WTC11 (cell line): ENCODE results near the gene RPS10. TPM values are rescaled to one million over a fixed set of nuclear protein-coding genes. Genes with fewer than 3 reads are reported as not detected.
A peak's percentile ranks its signal among the peaks of the same experiment; 100 is the strongest.

ENCODE experiments used
- ATAC-seq: fragments of 200-7000 bp; cut with Tn5 transposase; 2 replicates; pipeline ENCODE4 v1.10.0; 2021; ENCODE audit warnings: mild to moderate bottlenecking, moderate library complexity
- CTCF ChIA-PET: fragments of 300-600 bp; sonication (Branson Sonifier 250); formaldehyde crosslinking; loops from one replicate; lab custom pipeline; 2021; ENCODE audit warnings: antibody characterized with exemption; lab: Charles Lee
- POLR2A ChIA-PET: fragments of 350-600 bp; sonication (Branson Sonifier 250); formaldehyde crosslinking; loops from one replicate; lab custom pipeline; 2021; ENCODE audit warnings: antibody characterized with exemption; lab: Charles Lee
- DNase-seq: peaks from one replicate; pipeline ENCODE4 v3.0.0; 2021; ENCODE audit warnings: low spot score
- H3K27ac Mint-ChIP-seq: 2 replicates; pipeline ENCODE4 v1.8.0; 2021; ENCODE audit warnings: mixed read lengths
- H3K27me3 Mint-ChIP-seq: 2 replicates; pipeline ENCODE4 v1.8.0; 2021; ENCODE audit warnings: low read depth, mild to moderate bottlenecking, moderate library complexity, mixed read lengths
- H3K36me3 Mint-ChIP-seq: 2 replicates; pipeline ENCODE4 v1.8.0; 2021; ENCODE audit warnings: mixed read lengths
- H3K4me1 Mint-ChIP-seq: 2 replicates; pipeline ENCODE4 v1.8.0; 2022; ENCODE audit warnings: mixed read lengths
- H3K4me3 Mint-ChIP-seq: 2 replicates; pipeline ENCODE4 v1.8.0; 2021; ENCODE audit warnings: mild to moderate bottlenecking, moderate library complexity, mixed read lengths
- H3K9me3 Mint-ChIP-seq: 2 replicates; pipeline ENCODE4 v1.8.0; 2021; ENCODE audit warnings: mixed read lengths
- CBFB ChIP-seq: sonication (generic); formaldehyde crosslinking; IDR thresholded peaks from 2 replicates; pipeline ENCODE4 v1.8.1; 2022; ENCODE audit warnings: mild to moderate bottlenecking, low read depth, missing genetic modification reagents
- ELF4 ChIP-seq: sonication (generic); formaldehyde crosslinking; IDR thresholded peaks from 2 replicates; pipeline ENCODE4 v1.8.1; 2022; ENCODE audit warnings: low read depth, mild to moderate bottlenecking, moderate library complexity, missing genetic modification reagents
- GABPB1 ChIP-seq: sonication (generic); formaldehyde crosslinking; IDR thresholded peaks from 2 replicates; pipeline ENCODE4 v1.8.1; 2023; ENCODE audit warnings: mild to moderate bottlenecking, missing genetic modification reagents
- NR1H2 ChIP-seq: sonication (generic); formaldehyde crosslinking; IDR thresholded peaks from 2 replicates; pipeline ENCODE4 v1.9.0; 2021; ENCODE audit warnings: mild to moderate bottlenecking, moderate library complexity, missing genetic modification reagents
- ZNF121 ChIP-seq: sonication (generic); formaldehyde crosslinking; IDR thresholded peaks from 2 replicates; pipeline ENCODE4 v1.8.0; 2023; ENCODE audit warnings: missing genetic modification reagents
- ZNF263 ChIP-seq: sonication (generic); formaldehyde crosslinking; IDR thresholded peaks from 2 replicates; pipeline ENCODE4 v1.8.1; 2022; ENCODE audit warnings: low read depth, mild to moderate bottlenecking, moderate library complexity, missing genetic modification reagents
- total RNA-seq: library from RNA; stranded (reverse); gene quantifications from 3 replicates; pipeline ENCODE4 v1.2.3, GENCODE V29; 2021
- TF ChIP-seq, protein P1 (sequence below): sonication (generic); formaldehyde crosslinking; conservative IDR thresholded peaks from 2 replicates; pipeline ENCODE4 v1.8.1; 2023; ENCODE audit warnings: mild to moderate bottlenecking, low read depth, missing genetic modification reagents, moderate library complexity
- TF ChIP-seq, protein P2 (sequence below): sonication (generic); formaldehyde crosslinking; IDR thresholded peaks from 2 replicates; pipeline ENCODE4 v1.8.0; 2023; ENCODE audit warnings: missing genetic modification reagents
- TF ChIP-seq, protein P3 (sequence below): sonication (generic); formaldehyde crosslinking; IDR thresholded peaks from 2 replicates; pipeline ENCODE4 v1.8.0; 2022; ENCODE audit warnings: mild to moderate bottlenecking, missing genetic modification reagents
- TF ChIP-seq, protein P4 (sequence below): sonication (generic); formaldehyde crosslinking; IDR thresholded peaks from 2 replicates; pipeline ENCODE4 v1.8.1; 2023; ENCODE audit warnings: mild to moderate bottlenecking, missing genetic modification reagents
- TF ChIP-seq, protein P5 (sequence below): fragments of 250-450 bp; sonication (Bioruptor Pico); IDR thresholded peaks from 2 replicates; pipeline ENCODE4 v1.8.0; 2021; ENCODE audit warnings: mild to moderate bottlenecking
- TF ChIP-seq, protein P6 (sequence below): fragments of 250-450 bp; sonication (Bioruptor Pico); IDR thresholded peaks from 2 replicates; pipeline ENCODE4 v1.9.0; 2021; ENCODE audit warnings: moderate library complexity, mild to moderate bottlenecking, inconsistent platforms, borderline replicate concordance
- TF ChIP-seq, protein P7 (sequence below): fragments of 200-600 bp; IDR thresholded peaks from 2 replicates; pipeline ENCODE4 v1.8.0; 2022; ENCODE audit warnings: antibody characterized with exemption

RPS10 gene
- total RNA-seq, 1 experiment from 2014 or later: 2,184 TPM

DNA sequence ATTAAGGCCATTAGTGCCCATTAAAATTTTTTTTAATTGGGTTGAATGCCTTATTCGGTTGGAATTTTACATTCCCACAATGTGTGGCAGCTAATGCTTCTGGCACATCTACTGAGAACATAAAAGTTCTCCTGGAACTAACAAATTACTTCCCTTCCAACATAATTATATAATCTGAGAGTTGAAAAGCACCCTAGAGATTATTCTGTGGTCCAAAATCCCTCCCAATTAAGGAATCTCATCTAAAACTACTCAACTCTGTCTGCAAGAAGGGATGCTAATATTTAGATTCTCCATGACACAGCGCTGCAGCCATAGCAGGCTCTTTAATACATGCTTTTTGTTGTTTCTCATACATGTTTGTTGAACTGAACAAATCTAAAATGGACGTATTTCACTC, 37.4 kb downstream of the RPS10 start:
- Mint-ChIP-seq H3K4me1 (peaks cover 39% of the 10 kb centered on the region), H3K9me3 (no peaks in the 10 kb centered on the region), H3K27ac (no peak overlapping the region), H3K27me3 (no peaks in the 10 kb centered on the region), H3K36me3 (no peaks in the 10 kb centered on the region), H3K4me3 (no peak overlapping the region)
- DNase-seq (no peak), ATAC-seq (no peak)
- POLR2A ChIA-PET: no interaction called here
- CTCF ChIA-PET: no interaction called here
- TF ChIP-seq ELF4 (CRISPR knock-in tag) (no peak), GABPB1 (CRISPR knock-in tag) (no peak), ZNF263 (no peak), CBFB (no peak)
- TF ChIP-seq, protein P1, sequence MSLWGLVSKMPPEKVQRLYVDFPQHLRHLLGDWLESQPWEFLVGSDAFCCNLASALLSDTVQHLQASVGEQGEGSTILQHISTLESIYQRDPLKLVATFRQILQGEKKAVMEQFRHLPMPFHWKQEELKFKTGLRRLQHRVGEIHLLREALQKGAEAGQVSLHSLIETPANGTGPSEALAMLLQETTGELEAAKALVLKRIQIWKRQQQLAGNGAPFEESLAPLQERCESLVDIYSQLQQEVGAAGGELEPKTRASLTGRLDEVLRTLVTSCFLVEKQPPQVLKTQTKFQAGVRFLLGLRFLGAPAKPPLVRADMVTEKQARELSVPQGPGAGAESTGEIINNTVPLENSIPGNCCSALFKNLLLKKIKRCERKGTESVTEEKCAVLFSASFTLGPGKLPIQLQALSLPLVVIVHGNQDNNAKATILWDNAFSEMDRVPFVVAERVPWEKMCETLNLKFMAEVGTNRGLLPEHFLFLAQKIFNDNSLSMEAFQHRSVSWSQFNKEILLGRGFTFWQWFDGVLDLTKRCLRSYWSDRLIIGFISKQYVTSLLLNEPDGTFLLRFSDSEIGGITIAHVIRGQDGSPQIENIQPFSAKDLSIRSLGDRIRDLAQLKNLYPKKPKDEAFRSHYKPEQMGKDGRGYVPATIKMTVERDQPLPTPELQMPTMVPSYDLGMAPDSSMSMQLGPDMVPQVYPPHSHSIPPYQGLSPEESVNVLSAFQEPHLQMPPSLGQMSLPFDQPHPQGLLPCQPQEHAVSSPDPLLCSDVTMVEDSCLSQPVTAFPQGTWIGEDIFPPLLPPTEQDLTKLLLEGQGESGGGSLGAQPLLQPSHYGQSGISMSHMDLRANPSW: no peak
- TF ChIP-seq, protein P2, sequence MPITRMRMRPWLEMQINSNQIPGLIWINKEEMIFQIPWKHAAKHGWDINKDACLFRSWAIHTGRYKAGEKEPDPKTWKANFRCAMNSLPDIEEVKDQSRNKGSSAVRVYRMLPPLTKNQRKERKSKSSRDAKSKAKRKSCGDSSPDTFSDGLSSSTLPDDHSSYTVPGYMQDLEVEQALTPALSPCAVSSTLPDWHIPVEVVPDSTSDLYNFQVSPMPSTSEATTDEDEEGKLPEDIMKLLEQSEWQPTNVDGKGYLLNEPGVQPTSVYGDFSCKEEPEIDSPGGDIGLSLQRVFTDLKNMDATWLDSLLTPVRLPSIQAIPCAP (CRISPR knock-in tag): no peak
- TF ChIP-seq, protein P3, sequence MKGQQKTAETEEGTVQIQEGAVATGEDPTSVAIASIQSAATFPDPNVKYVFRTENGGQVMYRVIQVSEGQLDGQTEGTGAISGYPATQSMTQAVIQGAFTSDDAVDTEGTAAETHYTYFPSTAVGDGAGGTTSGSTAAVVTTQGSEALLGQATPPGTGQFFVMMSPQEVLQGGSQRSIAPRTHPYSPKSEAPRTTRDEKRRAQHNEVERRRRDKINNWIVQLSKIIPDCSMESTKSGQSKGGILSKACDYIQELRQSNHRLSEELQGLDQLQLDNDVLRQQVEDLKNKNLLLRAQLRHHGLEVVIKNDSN (CRISPR knock-in tag): no peak
- TF ChIP-seq, protein P4, sequence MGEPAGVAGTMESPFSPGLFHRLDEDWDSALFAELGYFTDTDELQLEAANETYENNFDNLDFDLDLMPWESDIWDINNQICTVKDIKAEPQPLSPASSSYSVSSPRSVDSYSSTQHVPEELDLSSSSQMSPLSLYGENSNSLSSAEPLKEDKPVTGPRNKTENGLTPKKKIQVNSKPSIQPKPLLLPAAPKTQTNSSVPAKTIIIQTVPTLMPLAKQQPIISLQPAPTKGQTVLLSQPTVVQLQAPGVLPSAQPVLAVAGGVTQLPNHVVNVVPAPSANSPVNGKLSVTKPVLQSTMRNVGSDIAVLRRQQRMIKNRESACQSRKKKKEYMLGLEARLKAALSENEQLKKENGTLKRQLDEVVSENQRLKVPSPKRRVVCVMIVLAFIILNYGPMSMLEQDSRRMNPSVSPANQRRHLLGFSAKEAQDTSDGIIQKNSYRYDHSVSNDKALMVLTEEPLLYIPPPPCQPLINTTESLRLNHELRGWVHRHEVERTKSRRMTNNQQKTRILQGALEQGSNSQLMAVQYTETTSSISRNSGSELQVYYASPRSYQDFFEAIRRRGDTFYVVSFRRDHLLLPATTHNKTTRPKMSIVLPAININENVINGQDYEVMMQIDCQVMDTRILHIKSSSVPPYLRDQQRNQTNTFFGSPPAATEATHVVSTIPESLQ (CRISPR knock-in tag): no peak
- TF ChIP-seq, protein P5, sequence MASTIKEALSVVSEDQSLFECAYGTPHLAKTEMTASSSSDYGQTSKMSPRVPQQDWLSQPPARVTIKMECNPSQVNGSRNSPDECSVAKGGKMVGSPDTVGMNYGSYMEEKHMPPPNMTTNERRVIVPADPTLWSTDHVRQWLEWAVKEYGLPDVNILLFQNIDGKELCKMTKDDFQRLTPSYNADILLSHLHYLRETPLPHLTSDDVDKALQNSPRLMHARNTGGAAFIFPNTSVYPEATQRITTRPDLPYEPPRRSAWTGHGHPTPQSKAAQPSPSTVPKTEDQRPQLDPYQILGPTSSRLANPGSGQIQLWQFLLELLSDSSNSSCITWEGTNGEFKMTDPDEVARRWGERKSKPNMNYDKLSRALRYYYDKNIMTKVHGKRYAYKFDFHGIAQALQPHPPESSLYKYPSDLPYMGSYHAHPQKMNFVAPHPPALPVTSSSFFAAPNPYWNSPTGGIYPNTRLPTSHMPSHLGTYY (CRISPR knock-in tag): no peak

DNA sequence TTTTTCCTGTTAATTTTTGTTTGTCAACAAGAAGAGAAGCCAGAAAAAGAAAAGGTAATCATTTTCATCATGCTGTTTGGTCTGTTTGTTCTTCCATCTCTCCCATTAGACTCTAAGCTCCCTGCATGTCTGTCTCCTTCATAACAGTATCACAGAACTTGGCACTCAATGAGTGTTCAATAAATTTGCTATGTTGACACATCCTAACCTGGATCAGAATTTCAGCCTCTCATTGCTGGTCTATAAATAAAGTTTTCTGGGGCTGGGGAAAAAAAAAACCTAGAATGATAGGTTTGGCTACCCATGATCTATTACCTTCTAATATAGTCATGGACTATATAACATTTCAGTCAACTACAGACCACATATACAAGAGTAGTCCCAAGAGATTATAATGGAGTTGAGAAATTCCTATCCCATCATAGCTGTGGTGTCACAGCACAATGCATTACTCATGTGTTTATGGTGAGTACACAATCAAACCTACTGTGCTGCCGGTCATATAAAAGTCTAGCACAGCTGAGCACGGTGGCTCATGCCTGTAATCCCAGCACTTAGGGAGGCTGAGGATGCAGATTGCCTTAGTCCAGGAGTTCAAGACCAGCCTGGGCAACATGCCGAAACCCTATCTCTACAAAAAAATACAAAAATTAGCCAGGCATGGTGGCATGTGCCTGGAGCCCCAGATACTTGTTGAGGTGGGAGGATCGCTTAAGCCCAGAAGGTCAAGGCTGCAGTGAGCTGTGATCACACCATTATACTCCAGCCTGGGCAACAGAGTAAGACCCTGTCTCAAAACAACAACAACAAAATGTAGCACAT, 39.3 kb downstream of the RPS10 start:
- POLR2A ChIA-PET: no interaction called here
- ATAC-seq: no peak
- CTCF ChIA-PET: interaction anchor here (0.7 kb wide), 1 partner anchor 9 kb away, joined by 4 read pairs; no protein-coding TSS in a partner anchor
- Mint-ChIP-seq H3K27me3 (no peaks in the 10 kb centered on the region), H3K9me3 (no peaks in the 10 kb centered on the region), H3K27ac (peak overlapping the region; percentile 77; the same call in 1 of the 2 replicates), H3K4me3 (no peak overlapping the region), H3K36me3 (no peaks in the 10 kb centered on the region), H3K4me1 (peaks cover 35% of the 10 kb centered on the region)
- DNase-seq: no peak
- TF ChIP-seq, protein P3 (CRISPR knock-in tag): no peak
- no peak for TF ChIP-seq NR1H2 (CRISPR knock-in tag)
- peak; percentile 77; the same call in 1 of the 2 replicates for TF ChIP-seq ZNF121 (CRISPR knock-in tag)
- 0 out of 2 replicates have a peak, but pooled peaks have one; percentile 11 for TF ChIP-seq GABPB1 (CRISPR knock-in tag)
- TF ChIP-seq, protein P6, sequence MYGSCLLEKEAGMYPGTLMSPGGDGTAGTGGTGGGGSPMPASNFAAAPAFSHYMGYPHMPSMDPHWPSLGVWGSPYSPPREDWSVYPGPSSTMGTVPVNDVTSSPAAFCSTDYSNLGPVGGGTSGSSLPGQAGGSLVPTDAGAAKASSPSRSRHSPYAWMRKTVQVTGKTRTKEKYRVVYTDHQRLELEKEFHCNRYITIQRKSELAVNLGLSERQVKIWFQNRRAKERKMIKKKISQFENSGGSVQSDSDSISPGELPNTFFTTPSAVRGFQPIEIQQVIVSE (CRISPR knock-in tag): no peak
- TF ChIP-seq, protein P7, sequence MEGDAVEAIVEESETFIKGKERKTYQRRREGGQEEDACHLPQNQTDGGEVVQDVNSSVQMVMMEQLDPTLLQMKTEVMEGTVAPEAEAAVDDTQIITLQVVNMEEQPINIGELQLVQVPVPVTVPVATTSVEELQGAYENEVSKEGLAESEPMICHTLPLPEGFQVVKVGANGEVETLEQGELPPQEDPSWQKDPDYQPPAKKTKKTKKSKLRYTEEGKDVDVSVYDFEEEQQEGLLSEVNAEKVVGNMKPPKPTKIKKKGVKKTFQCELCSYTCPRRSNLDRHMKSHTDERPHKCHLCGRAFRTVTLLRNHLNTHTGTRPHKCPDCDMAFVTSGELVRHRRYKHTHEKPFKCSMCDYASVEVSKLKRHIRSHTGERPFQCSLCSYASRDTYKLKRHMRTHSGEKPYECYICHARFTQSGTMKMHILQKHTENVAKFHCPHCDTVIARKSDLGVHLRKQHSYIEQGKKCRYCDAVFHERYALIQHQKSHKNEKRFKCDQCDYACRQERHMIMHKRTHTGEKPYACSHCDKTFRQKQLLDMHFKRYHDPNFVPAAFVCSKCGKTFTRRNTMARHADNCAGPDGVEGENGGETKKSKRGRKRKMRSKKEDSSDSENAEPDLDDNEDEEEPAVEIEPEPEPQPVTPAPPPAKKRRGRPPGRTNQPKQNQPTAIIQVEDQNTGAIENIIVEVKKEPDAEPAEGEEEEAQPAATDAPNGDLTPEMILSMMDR: no peak
- TF ChIP-seq, all 79 proteins: peak for 2
